NCI-H1092 treated with DMSO at 0.1 percent for 48 hours (cell line): ENCODE data around the gene ZNF185.
"Not testable (repeated sequence)": the region's sequence is repeated elsewhere in the genome, so short reads cannot be mapped to it uniquely, and the experiment has no call there.

Source experiments
- DNase-seq: peaks from one replicate; lab custom pipeline; 2025; lab: John Stamatoyannopoulos, UW

ZNF185 gene

DNA sequence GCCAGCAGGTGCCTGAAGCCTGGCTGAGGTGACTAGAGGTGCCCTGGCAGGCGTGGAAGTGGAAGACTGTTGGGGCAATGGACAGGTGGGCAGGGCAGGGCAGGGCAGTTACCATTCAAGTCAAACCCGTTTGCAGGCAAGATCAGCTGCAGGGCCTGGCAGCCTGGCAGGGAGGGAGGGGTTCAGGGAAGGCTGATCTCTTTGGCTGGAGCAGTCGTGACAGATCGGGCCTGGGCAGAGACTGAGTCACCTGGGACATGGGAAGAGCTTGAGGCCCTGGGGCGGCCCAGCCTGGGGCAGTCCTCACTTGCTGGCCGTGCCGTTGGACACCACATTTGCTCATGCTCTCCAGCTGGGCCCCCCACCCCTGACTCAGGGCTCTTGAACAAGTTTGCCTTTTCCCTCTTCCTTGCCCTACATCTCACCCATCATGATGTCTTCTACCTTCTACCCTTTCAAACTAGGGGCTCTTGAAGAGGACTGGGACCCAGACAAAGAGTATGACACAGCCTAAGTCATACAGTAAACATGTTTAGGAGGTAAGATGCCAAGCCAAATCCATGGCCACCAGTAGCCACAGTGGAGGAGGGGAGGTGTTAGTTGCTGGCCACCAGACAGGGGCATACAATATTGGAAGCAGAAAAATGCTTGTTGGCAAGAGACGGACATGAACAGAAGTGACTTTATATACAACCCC lies 2.0 kb upstream of the ZNF185 start:
- no peak for DNase-seq

DNA sequence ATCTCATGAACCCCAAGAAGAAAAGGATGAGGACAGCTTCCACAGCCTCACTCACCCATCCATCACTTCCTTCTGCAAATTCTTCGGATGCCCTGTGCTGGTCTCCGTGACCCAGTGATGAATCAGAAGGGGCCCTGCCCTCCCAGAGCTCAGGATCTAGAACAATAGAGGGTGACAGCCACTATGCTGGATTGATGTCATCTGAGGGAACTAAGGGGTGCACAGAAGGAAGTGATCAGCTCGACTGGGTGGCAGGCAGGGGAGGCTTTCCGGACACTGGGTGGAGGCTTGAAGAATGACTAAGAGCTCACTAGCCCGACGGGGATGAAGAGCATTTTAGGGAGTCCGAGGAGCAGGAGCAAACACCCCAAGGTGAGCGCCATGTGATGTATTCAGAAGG lies 1.4 kb upstream of the ZNF185 start:
- no peak for DNase-seq

DNA sequence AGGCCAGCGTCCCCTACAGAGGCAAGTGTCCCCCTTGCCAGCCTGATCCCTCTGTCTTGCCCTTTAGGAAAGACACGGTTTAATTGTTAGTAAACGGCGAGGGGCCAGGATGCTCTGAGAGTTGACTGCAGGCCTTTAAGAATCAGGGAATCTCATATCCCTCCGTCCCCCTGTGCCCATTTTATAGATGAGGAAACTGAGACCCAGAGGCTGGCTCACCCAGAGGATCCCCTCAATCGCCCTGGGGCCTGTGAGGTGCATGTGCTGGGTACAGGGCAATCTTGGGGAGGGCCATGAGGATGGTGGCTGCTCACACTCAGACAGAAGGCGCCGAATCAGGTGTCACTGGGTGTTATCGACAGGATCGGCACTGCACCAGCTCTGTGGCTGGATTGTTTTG lies 575 bp downstream of the ZNF185 start:
- no peak for DNase-seq

DNA sequence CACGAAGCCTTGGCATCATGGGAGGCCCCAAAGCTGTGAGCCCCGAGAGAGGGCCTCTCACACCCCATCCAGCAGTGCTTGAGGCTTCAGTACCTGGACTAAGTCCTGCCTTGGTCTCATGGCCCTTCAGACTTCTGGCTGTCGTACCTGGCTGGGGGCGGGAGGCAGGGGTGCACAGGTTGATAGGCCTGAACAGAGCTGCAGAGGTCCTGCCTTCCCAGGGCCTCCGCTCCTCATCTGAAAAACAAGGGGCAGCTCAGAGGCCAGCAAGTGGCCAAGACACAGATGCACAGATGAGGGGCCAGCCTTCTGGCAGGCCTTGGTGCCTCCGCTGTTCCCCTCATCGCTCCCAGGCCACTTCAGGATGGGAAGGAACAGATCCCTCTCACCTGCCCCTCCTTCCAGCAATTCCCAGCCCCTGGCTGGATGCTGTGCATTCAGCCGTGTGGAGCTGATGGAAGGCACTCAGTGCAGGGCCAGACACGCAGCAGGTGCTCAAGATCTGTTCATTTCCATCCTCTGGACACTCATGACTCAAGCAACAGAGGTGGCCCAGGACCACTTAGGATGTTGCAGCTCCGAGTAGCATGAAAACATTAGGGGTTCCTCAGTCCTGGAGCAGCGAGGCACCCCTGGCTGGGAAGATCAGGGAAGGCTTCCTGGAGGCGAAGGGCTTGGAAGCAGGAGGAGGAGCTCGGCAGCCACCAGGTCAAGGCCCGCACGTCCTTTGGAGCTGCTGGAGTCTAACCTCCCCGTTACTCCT lies 1.4 kb downstream of the ZNF185 start:
- no peak for DNase-seq

DNA sequence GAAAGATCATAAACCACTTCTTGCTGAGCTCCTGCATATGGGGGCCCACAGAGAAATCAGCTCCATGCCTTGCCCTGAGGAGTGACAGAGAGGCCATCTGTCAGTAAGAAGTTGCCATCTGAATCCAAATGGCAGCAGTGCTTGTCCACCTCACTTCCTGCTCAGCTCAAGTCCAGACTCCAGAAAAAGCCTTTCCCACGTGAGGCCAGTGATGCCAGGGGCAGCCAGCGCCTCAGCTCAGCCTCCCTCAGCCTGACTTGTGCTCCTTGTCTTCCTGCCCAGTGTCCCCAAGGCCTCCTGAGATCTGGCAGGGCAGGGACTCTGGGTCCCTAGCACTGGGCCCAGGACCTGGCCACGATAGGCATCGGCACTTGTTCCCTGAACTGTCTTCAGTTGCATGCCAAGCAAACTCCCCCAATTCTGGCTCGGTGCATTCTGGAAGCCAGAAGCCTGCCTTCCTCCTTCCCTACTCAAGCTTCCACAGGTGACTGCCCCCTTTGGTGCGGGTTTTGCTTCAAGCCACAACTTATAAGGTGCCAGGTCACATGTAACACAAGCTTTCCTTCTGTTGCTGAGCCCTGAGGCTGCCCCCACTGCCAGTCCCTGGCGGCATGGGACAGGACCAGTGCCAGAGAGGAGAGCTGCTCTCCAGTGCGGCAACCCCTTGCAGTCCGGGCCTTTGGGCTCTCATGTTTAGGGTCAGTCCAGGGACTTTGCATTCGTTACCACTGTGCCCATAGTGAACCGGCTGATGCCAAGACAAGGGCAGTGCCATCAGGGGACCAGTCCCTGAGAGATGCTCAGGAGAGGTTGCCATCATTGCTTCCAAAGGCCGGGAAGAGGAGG lies 2.2 kb downstream of the ZNF185 start:
- DNase-seq, result no peak

DNA sequence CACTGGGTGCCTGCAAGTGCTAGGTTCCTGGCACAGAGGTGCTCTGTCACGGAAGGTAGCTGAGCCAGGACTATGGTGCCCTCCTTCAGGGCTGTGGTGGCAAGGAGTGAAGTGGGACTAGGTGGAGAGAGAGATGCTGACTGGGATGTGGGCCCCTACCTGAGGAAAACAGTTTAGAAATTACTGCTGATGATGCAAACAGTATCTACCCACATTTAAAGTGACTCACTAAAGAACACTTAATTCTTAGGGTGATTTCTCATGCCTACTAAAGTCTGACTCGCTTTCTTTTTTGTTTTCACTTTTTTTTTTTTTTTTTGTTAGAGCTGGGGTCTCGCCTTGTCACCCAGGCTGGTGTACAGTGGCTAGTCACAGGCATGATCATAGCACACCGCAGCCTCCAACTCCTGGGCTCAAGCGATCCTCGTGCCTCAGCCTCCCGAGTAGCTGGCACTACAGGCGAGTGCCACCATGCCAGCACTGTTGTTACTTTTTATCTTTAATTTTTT lies 3.1 kb downstream of the ZNF185 start:
- DNase-seq, result no peak

DNA sequence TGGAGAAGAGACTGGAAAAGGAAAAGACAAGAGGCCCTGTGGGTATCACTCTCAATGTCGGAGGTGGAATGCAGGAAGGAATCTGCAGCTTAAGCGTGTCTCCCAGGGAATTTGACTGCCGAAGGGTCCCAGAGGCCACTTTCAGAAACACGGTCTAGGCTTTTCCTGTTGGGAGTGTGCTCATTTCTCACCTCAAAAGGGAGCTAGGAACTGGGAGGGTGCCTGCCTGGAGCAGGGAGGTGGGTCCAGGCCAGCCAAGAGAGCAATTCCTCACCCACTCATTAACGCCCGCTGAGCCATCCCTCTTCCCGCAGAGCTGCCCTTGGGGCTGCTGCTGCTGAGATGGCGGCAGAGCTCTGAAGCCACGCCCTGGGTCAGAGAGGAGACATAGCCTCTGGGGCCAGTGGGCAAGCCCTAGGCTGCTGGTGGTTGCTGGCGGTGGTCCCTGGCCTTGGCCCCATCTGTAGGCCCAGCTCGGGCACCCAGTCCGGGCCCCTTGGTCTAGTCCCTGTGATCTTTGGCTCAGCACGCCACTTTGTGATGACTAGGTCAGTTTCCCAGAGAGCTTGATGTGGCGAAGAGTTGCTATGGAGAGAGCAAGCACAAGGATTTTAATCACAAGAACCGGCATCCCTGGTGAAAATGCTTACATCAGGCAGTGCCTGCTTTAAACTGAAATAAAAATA lies 4.1 kb downstream of the ZNF185 start:
- no peak for DNase-seq

DNA sequence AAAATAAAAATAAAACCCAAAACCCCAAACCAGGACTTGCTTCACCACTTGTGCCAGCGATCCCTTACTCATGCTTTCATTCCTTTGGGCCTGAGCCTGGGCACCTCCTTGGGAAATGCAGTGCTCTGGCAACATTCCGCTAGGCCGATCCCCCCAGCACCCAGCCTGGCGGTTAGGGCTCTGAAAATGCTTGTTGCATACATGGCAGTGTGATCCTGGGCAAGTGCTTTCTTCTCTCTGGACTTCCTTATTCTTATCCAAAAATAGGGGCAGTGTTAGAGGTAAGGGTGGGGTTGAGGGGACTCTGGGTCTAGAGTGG lies 4.6 kb downstream of the ZNF185 start:
- DNase-seq, result no peak

DNA sequence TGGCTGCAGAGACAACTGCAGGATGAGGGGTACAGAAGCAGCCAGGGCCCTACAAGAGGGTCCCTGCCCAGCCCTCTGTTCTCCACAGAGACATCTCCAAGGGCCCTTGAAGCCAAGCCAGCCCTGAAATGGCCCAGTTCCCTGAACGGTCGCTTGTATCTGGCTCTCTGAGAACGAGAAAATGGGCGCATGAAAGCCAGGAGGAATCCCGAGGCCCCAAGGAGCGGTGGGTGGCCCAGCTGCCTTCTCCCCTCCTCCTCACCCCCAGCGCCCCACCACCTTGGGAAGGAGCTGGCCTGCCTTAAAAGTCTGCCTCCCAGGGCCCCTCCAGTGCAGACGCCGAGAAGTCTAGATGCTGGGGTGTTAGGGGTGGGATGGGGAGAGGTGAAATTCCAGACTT lies 5.7 kb downstream of the ZNF185 start:
- no peak for DNase-seq

DNA sequence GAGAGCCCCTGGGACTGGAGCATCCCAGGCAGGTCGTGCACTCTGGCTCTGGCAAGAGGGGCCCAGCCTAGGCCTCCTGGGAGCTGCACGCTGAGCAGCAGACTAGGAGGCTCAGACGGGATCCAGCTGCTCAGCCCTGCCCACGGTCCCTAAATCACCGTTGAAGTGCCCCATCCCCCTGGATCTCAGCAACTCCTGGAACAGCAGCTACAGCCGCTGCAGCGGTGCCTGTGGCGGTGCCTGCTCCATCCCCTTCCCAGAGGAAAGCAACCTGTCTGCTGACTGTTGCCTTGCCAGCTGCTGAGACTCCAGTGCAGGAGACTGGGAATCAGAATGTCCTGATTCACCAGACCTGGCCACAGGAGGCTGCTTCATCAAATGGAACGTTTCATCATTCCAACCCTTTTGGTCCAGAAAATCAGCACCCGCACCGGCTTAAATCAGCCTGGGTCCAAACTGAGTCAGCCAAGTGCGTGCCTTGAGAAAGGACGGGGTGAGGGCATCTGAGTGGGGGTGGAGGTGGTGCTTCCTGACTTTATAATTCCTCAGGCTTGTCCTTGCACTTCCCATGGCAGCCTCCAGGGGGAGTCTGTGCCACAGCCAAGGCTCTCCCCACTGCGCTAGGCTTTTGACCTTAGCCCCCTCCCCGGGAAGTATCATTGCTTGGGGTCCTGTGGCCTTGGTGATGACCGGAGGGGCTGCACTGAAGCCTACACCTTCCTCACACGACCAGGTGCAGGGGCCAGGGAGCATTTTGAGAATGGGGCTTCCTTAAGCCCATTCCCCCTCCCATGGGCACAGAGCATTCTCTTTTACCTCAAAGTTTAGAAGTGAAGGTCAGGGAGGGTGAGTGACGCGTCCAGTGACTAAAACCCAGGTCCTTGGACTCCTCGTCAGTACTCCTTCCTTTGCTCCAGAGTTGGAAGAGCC lies 6.5 kb downstream of the ZNF185 start:
- peak; percentile 7 for DNase-seq

DNA sequence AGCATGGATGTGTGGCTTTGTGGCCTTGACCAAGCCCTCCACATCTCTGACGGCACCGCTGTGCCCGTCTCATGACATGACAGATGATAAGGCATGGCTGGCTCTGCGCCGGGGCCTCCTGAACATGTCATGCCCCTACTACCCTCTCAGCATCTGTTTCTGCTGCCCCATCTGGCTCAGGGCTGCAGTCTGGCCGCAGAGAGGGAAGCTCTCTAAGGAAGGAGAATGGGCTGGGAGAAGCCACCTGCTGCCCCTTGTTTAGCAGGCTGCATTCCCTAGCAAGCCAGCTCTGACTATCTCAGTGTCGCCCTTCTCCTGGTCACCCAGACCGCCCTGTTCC lies 7.2 kb downstream of the ZNF185 start:
- no peak for DNase-seq

DNA sequence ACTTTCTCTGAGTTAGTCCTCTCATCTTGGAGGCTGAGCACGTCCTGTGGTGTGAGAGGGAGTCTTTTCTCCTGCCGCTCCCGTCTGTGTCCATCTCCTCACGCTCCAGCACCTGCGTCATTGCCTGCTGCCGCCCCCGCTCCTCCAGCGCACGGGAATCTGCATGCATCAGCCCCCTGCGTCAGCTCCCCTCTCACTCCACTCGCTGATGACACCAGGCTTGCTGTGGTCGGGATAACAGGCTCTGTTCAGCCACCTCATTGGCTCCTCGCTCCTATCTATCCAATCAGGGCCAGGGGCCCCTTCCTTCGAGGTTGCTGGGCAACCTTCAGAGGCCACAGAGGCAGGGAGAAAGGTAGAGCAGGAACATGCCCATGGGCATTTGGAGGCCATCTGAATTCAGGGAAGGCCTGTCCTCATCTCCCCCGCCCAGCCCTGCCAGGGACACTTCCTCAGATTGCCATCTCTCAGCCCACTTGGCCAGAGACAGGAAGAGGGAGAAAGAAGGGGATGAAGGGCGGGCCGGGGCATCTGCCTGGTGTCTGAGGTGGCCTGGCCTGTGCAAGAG lies 9.3 kb downstream of the ZNF185 start:
- no peak for DNase-seq

DNA sequence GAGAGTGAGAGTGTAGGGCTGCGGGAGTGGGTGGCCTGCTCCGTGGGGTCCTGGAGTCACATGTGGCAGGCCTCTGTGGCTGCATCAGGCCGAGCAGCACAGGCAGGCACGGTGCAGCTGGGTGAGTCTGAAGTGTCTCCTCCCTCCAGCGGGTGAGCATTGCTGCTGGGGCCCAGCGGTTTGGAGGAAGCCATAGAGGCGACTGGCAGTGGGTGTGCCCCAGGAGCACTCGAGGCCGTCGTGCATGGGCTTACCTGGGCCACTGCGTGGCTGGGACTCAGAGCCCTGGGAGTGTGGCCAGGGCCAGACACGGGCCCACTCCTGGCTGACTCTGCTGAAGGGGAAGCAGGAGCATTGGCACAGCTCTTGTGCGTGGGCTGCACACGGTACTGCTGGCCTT lies 10.6 kb downstream of the ZNF185 start:
- DNase-seq, result no peak

DNA sequence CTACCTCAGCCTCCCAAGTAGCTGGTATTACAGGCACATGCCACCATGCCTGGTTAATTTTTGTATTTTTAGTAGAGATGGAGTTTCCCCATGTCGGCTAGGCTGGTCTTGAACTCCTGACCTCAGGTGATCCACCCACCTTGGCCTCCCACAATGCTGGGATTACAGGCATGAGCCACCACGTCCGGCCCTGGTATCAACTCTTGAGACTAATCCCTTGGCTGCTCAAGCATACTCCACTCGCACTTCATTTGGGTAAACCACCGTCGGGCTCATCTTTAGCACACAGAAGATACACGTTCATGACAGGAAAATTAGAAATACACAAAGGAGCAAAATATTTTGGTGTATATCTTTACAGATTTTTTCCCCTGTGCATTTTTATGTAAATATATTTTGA lies 12.2 kb downstream of the ZNF185 start:
- not testable (repeated sequence) for DNase-seq

DNA sequence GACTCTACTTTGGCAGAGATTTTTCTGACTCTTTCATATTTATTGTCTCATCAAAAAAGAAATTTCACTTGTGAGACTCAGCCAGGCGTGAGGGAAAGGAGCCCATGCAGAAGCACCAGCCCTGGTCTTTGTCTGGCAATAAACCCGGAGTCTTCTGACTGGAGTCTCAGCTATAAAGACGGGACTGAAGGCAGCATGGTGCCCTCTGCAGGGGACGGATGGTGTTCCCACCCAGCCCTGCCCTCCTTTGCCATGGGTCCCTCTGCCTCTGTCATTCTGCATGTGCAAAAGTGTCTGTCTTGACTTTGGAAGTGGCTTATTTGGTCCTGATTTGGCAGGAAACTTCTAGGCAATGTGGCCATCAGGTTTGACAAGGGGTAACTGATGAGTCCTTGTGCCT lies 14.2 kb downstream of the ZNF185 start:
- no peak for DNase-seq

DNA sequence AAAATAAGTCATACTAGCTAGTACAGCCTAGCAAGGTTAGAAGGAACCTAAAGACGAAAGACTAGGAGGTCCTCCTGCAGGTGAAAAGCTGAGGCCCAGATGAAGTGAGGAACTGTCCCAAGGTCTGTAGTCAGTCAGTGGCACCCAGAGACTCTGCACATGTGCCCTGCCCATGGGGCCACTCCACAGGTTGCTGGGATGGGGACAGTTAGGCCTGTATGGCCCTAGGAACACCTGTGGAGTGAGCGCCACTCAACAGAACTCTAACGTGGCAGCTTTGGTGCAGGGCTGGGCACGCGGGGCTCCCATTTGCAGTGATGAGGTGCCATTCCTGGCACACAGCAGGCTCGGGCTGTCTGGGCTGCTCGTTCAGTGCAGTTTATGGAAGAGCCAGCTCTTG lies 14.8 kb downstream of the ZNF185 start:
- DNase-seq, result no peak

DNA sequence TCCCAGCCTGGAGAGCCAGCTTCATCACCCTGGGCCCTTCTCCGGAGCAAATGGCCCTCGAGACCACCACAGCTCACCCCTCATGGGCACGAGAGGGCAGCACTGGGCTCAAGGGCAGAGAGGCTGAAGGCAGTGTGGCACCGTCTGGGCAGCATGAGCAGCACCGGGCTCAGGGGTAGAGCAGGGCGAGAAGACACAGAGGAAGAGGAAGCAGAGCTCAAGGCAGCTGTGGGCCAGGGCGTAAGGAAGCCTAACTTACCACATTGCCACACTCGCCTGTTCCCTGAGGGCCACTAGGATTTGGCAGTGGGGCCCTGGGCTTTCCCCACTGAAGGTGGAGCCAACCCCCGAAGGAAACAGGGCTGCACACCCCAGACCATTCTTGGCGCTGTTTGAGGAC lies 15.5 kb downstream of the ZNF185 start:
- no peak for DNase-seq

DNA sequence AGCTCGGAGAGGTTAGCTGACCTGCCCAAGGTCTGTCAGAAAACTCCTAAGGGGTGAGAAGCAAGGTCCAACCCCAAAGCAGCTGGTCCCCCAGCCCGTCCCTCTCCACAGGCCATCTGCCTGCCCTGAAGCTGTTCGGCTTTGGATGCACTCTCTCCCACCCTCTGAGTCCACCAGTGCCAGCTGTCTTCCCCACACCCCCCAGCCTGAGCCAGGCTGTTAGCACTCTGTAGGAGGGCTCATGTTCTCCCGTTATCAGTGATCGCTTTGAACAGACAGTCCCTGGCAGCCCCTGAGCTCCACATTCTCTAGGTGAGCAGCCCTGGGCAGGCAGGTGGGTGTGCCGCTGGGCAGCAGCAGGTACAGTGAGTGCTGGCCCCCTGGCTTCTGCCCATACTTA lies 16.0 kb downstream of the ZNF185 start:
- DNase-seq, result peak; percentile 5

DNA sequence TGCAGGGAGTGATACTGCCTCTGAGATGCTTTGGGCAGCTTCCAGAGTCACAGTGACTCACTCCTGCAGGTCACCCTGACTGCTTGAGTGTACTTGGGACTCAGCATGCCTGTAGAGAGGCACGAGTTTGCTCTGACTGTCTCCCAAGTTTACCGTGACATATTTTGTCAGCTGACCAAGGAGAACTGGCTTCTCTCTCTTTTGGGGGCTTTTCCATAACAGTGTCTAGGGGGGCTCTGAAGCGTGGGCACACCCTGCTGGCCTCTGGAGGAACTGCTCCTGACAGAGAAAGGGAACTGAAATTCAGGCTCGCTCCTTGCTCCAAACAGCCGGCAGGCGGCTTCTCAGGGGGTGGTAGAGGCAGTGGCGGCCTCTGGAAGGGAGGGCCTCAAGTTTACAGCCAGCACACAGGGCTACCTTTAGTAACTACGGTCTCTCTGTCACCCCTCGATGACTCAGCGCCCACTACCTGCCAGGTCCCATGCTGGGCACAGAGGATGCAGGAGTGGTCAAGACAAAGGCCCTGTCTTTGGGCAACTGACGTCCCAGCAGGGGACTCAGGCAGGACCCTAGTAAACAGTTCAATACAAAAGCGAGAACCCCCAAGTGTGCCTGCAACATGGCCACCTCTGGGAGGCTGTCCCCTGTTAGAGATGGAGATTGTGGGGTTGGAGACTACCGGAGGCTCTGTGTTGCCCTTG lies 17.8 kb downstream of the ZNF185 start:
- DNase-seq, result no peak
